Stimulated activated naive CD8-positive, alpha-beta T cell treated with anti-CD3 and anti-CD28 coated beads, Interleukin-15, amount 100 ng/mL, for 72 hours (primary cell): ENCODE results near the gene TUBD1.
A peak's percentile ranks its signal among the peaks of the same experiment; 100 is the strongest.
"Not testable (repeated sequence)": the region's sequence is repeated elsewhere in the genome, so short reads cannot be mapped to it uniquely, and the experiment has no call there.

Source experiments
- ATAC-seq: fragments of 150-1000 bp; cut with Tn5 transposase; 2 replicates; pipeline ENCODE4 v1.10.0; 2021; ENCODE audit warnings: mild to moderate bottlenecking, moderate library complexity
- DNase-seq, 2 donors: peaks; one replicate each; pipeline ENCODE4 v3.0.0; 2021 to 2022
- H3K27ac Mint-ChIP-seq, 2 donors: one replicate each; pipeline ENCODE4 v1.8.0; 2022; ENCODE audit warnings: mild to moderate bottlenecking in 2 of 2, mixed read lengths in 2 of 2, moderate library complexity in 2 of 2
- H3K27me3 Mint-ChIP-seq: one replicate; pipeline ENCODE4 v1.8.0; 2022; ENCODE audit warnings: mixed read lengths
- H3K4me1 Mint-ChIP-seq: one replicate; pipeline ENCODE4 v1.8.0; 2022; ENCODE audit warnings: mild to moderate bottlenecking, mixed read lengths
- H3K4me3 Mint-ChIP-seq, 2 donors: one replicate each; pipeline ENCODE4 v1.8.0; 2022; ENCODE audit warnings: mild to moderate bottlenecking in 2 of 2, mixed read lengths in 2 of 2, moderate library complexity in 1 of 2
- H3K9me3 Mint-ChIP-seq, 2 donors: one replicate each; pipeline ENCODE4 v1.8.0; 2022; ENCODE audit warnings: mixed read lengths in 2 of 2

Gene TUBD1

DNA sequence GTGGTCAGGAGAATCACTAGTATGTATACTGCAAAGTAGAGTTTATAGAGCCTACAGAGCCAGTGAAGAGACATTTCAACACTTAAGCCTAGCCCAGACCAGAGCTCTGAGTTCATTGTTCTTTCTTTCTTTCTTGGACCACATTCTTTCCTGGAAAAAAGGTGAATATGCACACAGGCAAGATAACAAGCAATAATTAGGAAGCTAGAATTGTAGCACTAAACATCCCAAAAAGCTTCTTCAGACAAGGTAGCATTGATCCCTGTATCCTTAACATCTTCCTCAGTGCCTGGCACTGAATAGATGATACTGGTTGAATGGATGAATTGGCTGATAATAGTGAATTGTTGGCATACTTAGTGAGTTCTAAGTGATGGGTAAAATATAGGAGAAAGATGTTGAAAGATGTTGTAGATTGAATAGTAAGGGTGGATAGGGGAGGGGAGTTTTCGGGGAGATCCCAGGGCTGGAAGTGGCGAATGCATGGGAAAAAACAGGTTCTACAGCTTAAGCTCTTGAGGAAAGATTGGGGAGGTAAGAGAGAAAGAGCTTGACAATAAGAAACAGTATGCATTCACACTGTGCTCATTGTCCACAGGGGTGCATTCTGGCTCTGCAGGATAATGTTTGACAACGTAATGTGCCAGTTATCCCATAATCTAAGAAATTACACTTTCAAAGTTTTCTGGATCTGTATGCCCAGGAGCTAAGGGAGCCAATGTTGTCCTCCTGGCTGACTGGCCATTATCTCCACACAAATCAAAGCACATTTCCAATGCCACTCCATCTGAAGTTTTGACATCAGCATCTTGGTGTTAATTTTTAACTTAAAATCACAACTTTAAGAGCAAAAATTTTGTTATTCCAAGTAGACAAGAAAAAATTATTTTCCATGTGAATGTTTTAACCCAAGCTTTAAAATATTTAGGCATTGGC, 35.6 kb downstream of the TUBD1 start:
- Mint-ChIP-seq H3K9me3 (no peaks in the 10 kb centered on the region), H3K27me3 (no peaks in the 10 kb centered on the region), H3K4me3 (no peak overlapping the region), H3K27ac (no peak overlapping the region), H3K4me1 (peaks cover 49% of the 10 kb centered on the region)
- DNase-seq, result no peak
- ATAC-seq, result no peak

DNA sequence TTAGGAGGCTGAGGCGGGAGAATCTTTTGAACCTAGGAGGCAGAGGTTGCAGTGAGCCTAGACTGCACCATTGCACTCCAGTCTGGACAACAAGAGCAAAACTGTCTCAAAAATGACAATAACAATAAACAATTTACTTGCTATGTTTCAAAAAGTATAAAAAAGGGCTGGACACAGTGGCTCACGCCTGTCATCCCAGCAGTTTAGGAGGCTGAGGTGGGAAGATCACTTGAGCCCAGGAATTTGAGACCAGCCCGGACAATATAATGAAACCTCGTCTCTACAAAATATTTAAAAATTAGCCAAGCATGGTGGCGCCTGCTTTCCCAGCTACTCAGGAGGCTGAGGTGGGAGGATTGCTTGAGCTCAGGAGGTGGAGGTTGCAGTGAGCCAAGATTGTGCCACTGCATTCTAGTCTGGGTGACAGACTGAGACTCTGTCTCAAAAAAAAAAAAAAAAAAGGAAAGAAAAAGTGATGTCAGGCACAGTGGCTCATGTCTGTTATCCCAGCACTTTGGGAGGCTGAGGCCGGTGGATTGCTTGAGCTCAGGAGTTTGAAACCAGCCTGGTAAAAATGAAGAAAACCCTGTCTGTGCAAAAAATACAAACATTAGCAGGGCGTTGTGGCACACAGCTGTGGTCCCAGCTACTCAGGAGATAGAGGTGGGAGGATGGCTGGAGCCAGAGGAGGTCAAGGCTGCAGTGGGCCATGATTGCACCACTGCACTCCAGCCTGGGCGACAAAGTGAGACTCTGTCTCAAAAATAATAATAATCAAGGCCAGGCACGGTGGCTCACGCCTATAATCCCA, 38.6 kb downstream of the TUBD1 start:
- H3K27me3 Mint-ChIP-seq, H3K9me3 Mint-ChIP-seq, H3K4me3 Mint-ChIP-seq, ATAC-seq, DNase-seq: not testable (repeated sequence)
- Mint-ChIP-seq H3K27ac (peak overlapping the region in 1 of 2 donors; percentile 44), H3K4me1 (peaks cover 65% of the 10 kb centered on the region)

DNA sequence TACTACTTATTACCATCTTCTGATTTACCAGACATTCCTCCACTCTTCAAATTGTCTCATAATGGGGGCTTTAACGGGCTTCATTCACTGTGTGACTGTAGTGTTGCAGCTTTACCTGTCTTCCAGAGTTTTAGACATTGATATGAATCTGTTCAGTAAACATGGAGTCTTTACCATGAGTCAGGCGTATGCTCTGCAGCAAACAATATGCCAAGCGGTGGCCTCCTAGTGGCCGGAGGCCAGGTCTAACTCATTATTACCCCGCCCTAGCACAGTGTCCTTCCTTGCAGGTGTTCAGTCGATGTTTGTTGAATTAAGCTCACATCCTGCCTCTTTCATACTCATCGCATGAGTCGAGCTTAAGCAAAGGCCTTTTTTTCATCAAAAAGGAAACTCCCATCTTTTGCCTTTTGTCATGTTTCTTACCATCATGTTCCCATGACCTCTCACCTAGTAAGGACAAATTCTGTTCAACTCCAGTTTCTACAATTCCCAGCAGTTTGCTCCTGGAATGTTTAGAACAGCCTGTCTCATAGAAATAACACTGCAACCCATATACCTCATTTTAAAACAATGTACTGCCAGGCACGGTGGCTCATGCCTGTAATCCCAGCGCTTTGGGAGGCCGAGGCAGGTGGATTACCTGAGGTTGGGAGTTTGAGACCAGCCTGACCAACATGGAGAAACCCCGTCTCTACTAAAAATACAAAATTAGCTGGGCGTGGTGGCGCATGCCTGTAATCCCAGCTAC, 39.4 kb downstream of the TUBD1 start:
- peak; percentile 77 for ATAC-seq
- no peaks in the 10 kb centered on the region for H3K27me3 Mint-ChIP-seq
- peaks cover 71% of the 10 kb centered on the region for H3K4me1 Mint-ChIP-seq
- H3K27ac Mint-ChIP-seq, result peak overlapping the region; percentile 8 to 68
- no peak overlapping the region for H3K4me3 Mint-ChIP-seq
- peak in 1 of 2 donors; percentile 67 for DNase-seq
- H3K9me3 Mint-ChIP-seq, result no peaks in the 10 kb centered on the region

DNA sequence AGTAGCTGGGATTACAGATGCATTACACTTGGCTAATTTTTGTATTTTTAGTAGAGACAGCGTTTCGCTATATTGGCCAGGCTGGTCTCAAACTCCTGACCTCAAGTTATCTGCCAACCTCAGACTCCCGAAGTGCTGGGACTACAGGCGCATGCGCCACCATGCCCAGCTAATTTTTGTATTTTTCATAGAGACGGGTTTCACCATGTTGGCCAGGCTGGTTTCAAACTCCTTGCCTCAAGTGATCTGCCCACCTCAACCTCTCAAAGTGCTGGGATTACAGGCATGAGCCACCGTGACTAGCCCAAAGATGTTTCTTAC, 39.9 kb downstream of the TUBD1 start:
- not testable (repeated sequence) for H3K4me3 Mint-ChIP-seq, DNase-seq, H3K9me3 Mint-ChIP-seq, ATAC-seq, H3K27me3 Mint-ChIP-seq
- Mint-ChIP-seq H3K4me1 (peaks cover 74% of the 10 kb centered on the region), H3K27ac (peak overlapping the region in 1 of 2 donors; percentile 68)

DNA sequence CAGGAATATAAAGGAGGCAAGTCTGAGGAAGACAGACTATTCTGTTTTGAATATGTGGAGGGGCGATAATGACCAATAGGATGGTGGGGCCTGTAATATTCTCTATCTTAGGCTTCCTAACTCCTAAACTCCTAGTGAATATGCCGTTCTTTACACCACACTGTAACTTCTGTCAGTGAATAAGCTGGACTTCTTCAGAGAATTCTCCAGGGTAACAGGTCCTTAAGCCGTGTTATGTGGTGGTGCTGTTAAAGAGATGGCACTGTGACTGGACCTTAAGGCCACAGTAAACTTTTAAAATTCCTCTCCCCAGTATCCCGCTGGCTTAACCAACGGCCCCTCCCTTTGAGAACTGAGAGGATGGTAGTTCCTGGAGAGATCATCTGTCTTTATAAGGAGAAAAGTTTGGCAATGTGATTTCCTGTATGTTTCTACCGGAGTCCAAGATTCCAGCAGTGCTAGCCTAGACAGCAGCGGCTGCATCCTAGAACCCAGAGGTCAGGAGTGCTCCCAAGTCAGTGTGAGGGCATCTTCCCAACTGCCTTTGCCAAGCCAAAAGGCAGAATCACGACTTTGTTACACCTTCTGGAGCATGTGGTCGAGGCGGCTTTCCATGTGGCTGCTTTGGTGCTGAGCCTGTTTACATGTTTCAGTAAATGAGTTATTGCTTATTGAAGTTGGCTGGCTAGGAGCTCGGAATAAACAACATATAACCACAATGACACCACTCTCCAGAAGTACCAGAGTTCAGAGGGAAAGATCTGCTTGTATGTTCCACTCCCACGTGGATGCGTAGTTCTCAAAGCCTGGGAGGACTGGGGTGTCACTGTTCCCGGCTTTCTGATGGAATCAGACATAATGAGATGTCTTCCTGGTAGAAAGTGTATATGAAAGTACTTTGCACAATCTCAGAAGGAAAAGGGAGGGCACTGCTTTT, 41.0 kb downstream of the TUBD1 start:
- ATAC-seq, result no peak
- no peaks in the 10 kb centered on the region for H3K9me3 Mint-ChIP-seq
- no peak overlapping the region for H3K4me3 Mint-ChIP-seq
- DNase-seq, result no peak
- peaks cover 77% of the 10 kb centered on the region for H3K4me1 Mint-ChIP-seq
- no peak overlapping the region for H3K27ac Mint-ChIP-seq
- H3K27me3 Mint-ChIP-seq, result no peaks in the 10 kb centered on the region

DNA sequence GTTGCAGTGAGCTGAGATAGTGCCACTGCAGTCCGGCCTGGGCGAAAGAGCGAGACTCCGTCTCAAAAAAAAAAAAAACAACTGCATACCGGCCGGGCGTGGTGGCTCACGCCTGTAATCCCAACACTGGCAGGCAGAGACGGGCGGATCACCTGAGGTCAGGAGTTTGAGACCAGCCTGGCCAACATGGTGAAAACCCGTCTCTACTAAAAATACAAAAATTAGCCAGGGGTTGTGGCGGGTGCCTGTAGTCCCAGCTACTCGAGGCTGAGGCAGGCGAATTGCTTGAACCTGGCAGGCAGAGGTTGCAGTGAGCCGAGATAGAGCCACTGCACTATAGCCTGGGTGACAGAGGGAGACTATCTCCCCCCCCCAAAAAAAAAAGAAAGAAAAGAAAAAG, 42.4 kb downstream of the TUBD1 start:
- H3K27me3 Mint-ChIP-seq, H3K9me3 Mint-ChIP-seq, H3K4me3 Mint-ChIP-seq, DNase-seq, ATAC-seq, H3K27ac Mint-ChIP-seq: not testable (repeated sequence)
- H3K4me1 Mint-ChIP-seq, result peaks cover 77% of the 10 kb centered on the region

DNA sequence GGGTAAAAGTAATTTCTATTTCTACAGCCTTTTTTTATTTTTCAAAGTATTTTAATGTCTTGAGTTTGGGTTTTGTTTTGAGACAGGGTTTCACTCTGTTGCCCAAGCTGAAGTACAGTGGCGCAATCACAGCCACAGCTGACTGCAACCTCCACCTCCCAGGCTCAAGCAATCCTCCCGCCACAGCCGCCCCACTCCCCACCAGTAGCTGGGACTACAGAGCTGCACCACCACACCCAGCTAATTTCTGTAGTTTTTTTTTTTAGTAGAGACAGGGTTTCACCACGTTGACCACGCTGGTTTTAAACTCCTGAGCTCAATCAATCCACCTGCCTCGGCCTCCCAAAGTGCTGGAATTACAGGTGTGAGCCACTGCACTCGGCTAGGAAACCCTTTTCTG, 44.0 kb downstream of the TUBD1 start:
- no peaks in the 10 kb centered on the region for H3K27me3 Mint-ChIP-seq

DNA sequence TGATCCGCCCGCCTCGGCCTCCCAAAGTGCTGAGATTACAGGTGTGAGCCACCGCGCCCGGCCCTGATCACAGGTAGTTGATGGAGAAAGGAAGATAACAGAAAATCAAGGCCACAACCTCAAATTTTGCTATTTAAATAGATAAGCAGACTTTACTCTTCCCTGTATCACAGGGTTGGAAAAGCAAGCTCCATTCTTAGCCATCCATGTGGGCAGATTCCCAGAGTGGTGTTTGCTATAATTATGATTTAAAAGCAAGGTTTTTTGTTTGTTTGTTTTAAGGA, 44.4 kb downstream of the TUBD1 start:
- H3K27ac Mint-ChIP-seq, result peak overlapping the region; percentile 19 to 40
- peaks cover 83% of the 10 kb centered on the region for H3K4me1 Mint-ChIP-seq
- DNase-seq, result no peak
- H3K9me3 Mint-ChIP-seq, result no peaks in the 10 kb centered on the region
- ATAC-seq, result no peak
- peak overlapping the region in 1 of 2 donors; percentile 50 for H3K4me3 Mint-ChIP-seq
- no peaks in the 10 kb centered on the region for H3K27me3 Mint-ChIP-seq

More for the DNA sequence above, 44.0 kb downstream of the TUBD1 start:
- Mint-ChIP-seq H3K9me3 (no peaks in the 10 kb centered on the region), H3K4me3 (peak overlapping the region; percentile 50), H3K4me1 (peaks cover 83% of the 10 kb centered on the region), H3K27ac (peak overlapping the region; percentile 82 to 91)
- DNase-seq (peak in 1 of 2 donors; percentile 88), ATAC-seq (peak; percentile 85)

DNA sequence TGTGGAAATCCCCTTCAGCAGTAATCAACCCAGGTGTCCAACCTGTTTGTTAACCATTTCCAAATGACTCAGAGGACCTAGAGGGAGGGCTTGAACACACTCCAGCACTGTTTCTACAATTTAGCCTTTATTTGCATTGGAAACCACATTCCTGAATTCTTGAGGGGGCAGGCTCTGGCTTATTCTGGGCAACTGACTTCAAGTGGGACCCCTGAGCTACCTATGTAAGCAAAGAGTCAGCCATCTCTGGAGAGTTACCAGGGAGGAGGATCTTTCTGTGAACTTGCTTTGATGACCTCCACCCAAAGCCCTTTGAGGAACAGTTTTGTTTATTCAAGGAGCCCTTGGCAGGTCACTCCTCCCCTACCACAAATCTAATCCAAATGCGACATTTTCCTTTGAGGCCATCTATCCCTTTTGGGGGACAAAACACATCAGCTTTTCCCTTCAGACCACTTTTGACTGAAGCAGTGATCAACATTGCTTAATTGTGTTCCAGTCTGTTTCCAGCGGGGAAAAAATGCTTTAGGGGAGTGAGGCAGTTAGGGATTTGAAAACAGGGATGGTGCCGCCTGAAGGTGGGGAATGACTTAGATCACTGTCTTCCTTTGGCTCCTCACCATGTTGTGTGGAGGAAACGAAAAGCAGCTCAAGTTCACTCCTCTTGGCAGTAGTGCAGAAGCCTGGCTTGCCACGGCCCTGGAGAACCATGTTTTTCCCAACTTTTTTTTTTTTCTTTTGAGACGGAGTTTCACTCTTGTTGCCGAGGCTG, 46.2 kb downstream of the TUBD1 start:
- ATAC-seq (peak; percentile 68), DNase-seq (peak in 1 of 2 donors; percentile 41)
- H3K9me3 Mint-ChIP-seq, result no peaks in the 10 kb centered on the region
- H3K4me1 Mint-ChIP-seq, result peaks cover 80% of the 10 kb centered on the region
- H3K27me3 Mint-ChIP-seq, result no peaks in the 10 kb centered on the region
- H3K4me3 Mint-ChIP-seq, result peak overlapping the region; percentile 71
- H3K27ac Mint-ChIP-seq, result peak overlapping the region; percentile 81 to 88

DNA sequence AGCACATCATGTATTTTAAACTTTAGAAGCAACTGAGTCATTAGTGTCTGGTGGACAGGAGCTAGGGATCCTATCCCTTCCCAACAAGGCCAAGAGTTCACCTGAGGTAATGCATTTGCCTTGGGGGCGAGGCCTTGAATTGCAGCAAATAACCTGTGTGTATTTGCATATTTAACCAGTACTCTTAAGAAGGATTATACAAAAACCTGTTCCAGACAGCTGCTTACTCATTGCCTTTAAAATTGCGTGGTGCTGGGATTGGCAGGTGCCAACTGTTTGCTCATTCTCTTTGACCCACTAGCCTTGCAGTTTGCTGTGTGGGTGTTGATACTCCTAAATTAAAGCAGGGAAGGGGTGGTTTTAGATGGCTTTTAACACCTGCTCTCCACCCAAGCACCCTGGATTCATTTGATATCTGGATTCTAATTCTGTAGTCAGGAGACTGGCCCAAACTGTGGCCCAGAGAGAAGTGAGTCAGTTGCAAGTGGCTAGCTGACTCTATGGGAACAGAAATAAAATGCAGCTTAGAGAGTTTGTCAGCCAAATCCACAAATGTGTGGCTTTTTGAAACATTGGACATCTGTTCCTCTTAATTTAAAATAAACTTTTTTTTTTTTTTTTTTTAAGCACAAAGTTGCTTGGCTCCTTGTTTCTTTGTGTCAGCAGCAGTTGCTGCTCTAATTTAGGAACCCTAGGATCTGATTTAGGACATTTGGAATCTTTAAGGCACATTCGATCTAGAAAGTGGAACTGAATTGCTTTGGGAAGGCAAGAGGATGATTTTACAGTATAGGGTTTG, 46.9 kb downstream of the TUBD1 start:
- H3K4me3 Mint-ChIP-seq, result peak overlapping the region; percentile 71
- peak; percentile 29 for ATAC-seq
- peak in 1 of 2 donors; percentile 57 for DNase-seq

DNA sequence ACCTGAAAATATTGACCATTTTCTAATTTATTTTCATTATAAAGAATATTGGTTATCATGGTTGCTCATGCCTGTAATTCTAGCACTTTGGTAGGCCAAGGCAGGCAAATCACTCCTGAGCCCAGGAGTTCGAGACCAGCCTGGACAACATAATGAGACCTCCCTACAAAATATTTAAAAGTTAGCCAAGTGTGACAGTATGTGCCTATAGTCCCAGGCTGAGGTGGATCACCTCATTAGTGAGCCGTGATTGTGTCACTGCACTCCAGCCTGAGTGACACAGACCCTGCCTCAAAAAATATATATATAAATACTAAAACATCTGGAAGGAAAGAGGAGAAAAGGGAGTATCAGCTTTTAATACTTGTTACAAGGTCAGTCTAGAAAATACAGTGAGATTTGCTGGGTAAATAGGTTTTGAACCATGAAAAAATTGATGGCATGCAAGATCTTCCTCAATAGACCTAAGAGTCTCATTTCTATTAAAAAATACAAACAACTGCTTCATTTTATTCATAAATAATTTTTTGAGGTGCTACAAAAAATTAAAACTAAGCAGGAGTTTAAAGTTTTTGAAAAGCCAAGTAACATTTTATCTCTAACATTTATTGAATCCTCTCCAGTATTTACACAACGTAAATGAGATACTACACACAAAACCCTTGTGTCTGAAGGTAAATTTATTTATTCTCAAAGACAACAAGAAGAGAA, 47.7 kb downstream of the TUBD1 start:
- Mint-ChIP-seq H3K27me3 (no peaks in the 10 kb centered on the region), H3K27ac (peak overlapping the region; percentile 81 to 88), H3K9me3 (no peaks in the 10 kb centered on the region), H3K4me1 (peaks cover 86% of the 10 kb centered on the region), H3K4me3 (peak overlapping the region; percentile 52 to 71)
- no peak for DNase-seq
- no peak for ATAC-seq

More for the DNA sequence above, 46.9 kb downstream of the TUBD1 start:
- H3K27ac Mint-ChIP-seq, result peak overlapping the region; percentile 81 to 88
- no peaks in the 10 kb centered on the region for H3K9me3 Mint-ChIP-seq
- H3K27me3 Mint-ChIP-seq, result no peaks in the 10 kb centered on the region
- peaks cover 83% of the 10 kb centered on the region for H3K4me1 Mint-ChIP-seq

DNA sequence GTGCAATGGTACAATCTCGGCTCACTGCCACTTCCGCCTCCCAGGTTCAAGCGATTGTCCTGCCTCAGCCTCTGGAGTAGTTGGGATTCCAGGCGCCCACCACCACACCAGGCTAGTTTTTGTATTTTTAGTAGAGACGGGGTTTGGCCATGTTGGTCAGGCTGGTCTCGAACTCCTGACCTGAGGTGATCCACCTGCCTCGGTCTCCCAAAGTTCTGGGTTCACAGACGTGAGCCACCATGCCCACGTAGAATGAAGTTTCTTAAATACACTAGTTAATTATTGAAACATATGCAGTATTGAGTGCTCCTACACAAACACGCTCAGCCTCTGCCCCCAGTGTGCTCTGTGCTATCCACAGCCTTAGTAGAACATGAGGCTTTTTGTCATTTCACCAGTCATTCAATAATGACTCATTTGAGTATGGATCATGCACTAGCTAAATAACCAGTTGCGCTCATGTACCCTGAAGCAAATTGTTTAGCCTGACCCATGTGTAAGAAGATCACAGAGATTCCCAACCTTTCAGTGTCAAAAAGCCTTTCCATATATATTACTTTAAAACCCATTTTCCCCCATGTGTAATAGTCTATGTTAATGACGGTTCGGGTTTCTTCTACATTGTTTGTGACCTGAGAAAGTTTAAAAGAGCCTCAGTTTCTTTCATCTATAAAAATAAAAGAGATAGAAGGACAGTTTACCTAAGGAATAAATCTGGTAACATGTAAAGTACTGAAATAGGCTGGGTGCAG, 49.7 kb downstream of the TUBD1 start:
- Mint-ChIP-seq H3K27ac (peak overlapping the region; percentile 95 to 98), H3K9me3 (no peaks in the 10 kb centered on the region), H3K4me1 (peaks cover 67% of the 10 kb centered on the region), H3K27me3 (no peaks in the 10 kb centered on the region), H3K4me3 (peak overlapping the region; percentile 91 to 99)
- DNase-seq (peak in 1 of 2 donors; percentile 71), ATAC-seq (peak; percentile 78)
